Measurements from ENCODE around the gene KRT74.

Gene KRT74

GRCh38 chr12:52611080-52611468 is 37.4 kb upstream of the KRT74 start:
- Histone ChIP-seq H3K27me3 (ENCODE audit: control insufficient read depth in 3 of 3, insufficient read depth in 3 of 3, low read depth in 1 of 3, low read length in 3 of 3) (peaks cover 0 to 12% (median 0%) of the 10 kb centered on the region in 3 experiments), H3K9me3 (replicated peaks in 1 of 2; ENCODE audit: control insufficient read depth in 2 of 2, insufficient read depth in 1 of 2, low read depth in 1 of 2, low read length in 2 of 2) (no peaks in the 10 kb centered on the region), H2BK5ac (ENCODE audit: low read length) (no peak overlapping the region), H3K27ac (replicated peaks; ENCODE audit: low read length) (no peak overlapping the region), H3K79me1 (ENCODE audit: low read depth, low read length) (no peaks in the 10 kb centered on the region), H3K4me2 (ENCODE audit: insufficient read depth, low read length, poor library complexity, severe bottlenecking) (no peak overlapping the region), H4K91ac (ENCODE audit: low read depth, low read length, poor library complexity) (no peak overlapping the region), H3K18ac (ENCODE audit: low read length) (no peak overlapping the region), H3K36me3 (replicated peaks in 1 of 2; ENCODE audit: control insufficient read depth in 2 of 2, insufficient read depth in 2 of 2, low read length in 2 of 2) (no peaks in the 10 kb centered on the region), H3K4ac (ENCODE audit: low read length) (no peak overlapping the region), H2BK12ac (ENCODE audit: low read length) (no peak overlapping the region), H2AFZ (ENCODE audit: low read length) (no peak overlapping the region), H3K14ac (ENCODE audit: low read length) (no peak overlapping the region), H3K4me3 (ENCODE audit: low read length in 2 of 2) (no peak overlapping the region), H3K23ac (ENCODE audit: low read depth, low read length, poor library complexity) (no peak overlapping the region), H3K4me1 (ENCODE audit: control insufficient read depth in 2 of 2, insufficient read depth in 1 of 2, low read depth in 1 of 2, low read length in 2 of 2) (no peaks in the 10 kb centered on the region), H3K9ac (ENCODE audit: low read depth, low read length, poor library complexity) (no peak overlapping the region), H4K8ac (ENCODE audit: low read depth, low read length) (no peak overlapping the region), H2AK5ac (ENCODE audit: low read depth, low read length) (no peak overlapping the region), H2BK15ac (ENCODE audit: low read length) (no peak overlapping the region), H2BK120ac (ENCODE audit: low read depth, low read length) (no peak overlapping the region)
- WGBS, 2 donors (ENCODE audit: extremely low coverage in 2 of 2, insufficient read length in 2 of 2, insufficient replicate concordance in 1 of 2): no CpG with 5 or more reads among the region's 6 CpGs
- no peak for DNase-seq (ENCODE audit: low spot score)

- Histone ChIP-seq H3K4me1 (ENCODE audit: control insufficient read depth in 2 of 2, insufficient read depth in 1 of 2, low read depth in 1 of 2, low read length in 2 of 2) (no peaks in the 10 kb centered on the region), H3K27me3 (ENCODE audit: control insufficient read depth in 3 of 3, insufficient read depth in 3 of 3, low read depth in 1 of 3, low read length in 3 of 3) (peaks cover 0 to 7% (median 0%) of the 10 kb centered on the region in 3 experiments), H4K91ac (ENCODE audit: low read depth, low read length, poor library complexity) (no peak overlapping the region), H3K18ac (ENCODE audit: low read length) (no peak overlapping the region), H3K36me3 (replicated peaks in 1 of 2; ENCODE audit: control insufficient read depth in 2 of 2, insufficient read depth in 2 of 2, low read length in 2 of 2) (no peaks in the 10 kb centered on the region), H3K9me3 (replicated peaks in 1 of 2; ENCODE audit: control insufficient read depth in 2 of 2, insufficient read depth in 1 of 2, low read depth in 1 of 2, low read length in 2 of 2) (no peaks in the 10 kb centered on the region), H3K79me1 (ENCODE audit: low read depth, low read length) (no peaks in the 10 kb centered on the region), H3K4me3 (ENCODE audit: low read length in 2 of 2) (no peak overlapping the region), H3K27ac (replicated peaks; ENCODE audit: low read length) (no peak overlapping the region), H3K23ac (ENCODE audit: low read depth, low read length, poor library complexity) (no peak overlapping the region), H2AFZ (ENCODE audit: low read length) (no peak overlapping the region), H3K4me2 (ENCODE audit: insufficient read depth, low read length, poor library complexity, severe bottlenecking) (no peak overlapping the region), H2BK12ac (ENCODE audit: low read length) (no peak overlapping the region), H2BK120ac (ENCODE audit: low read depth, low read length) (no peak overlapping the region), H3K14ac (ENCODE audit: low read length) (no peak overlapping the region), H2BK15ac (ENCODE audit: low read length) (no peak overlapping the region), H4K8ac (ENCODE audit: low read depth, low read length) (no peak overlapping the region), H2AK5ac (ENCODE audit: low read depth, low read length) (no peak overlapping the region), H3K9ac (ENCODE audit: low read depth, low read length, poor library complexity) (no peak overlapping the region), H2BK5ac (ENCODE audit: low read length) (no peak overlapping the region), H3K4ac (ENCODE audit: low read length) (no peak overlapping the region)
- WGBS, 2 donors (ENCODE audit: extremely low coverage in 2 of 2, insufficient read length in 2 of 2, insufficient replicate concordance in 1 of 2): no CpG with 5 or more reads among the region's 8 CpGs
- no peak for DNase-seq (ENCODE audit: low spot score)
Observed at GRCh38 chr12:52608826-52609630, 35.4 kb upstream of the KRT74 start.

- Histone ChIP-seq H2BK5ac (ENCODE audit: low read length) (no peak overlapping the region), H4K91ac (ENCODE audit: low read depth, low read length, poor library complexity) (no peak overlapping the region), H3K14ac (ENCODE audit: low read length) (no peak overlapping the region), H2AK5ac (ENCODE audit: low read depth, low read length) (no peak overlapping the region), H3K23ac (ENCODE audit: low read depth, low read length, poor library complexity) (no peak overlapping the region), H3K4ac (ENCODE audit: low read length) (no peak overlapping the region), H2BK120ac (ENCODE audit: low read depth, low read length) (no peak overlapping the region), H3K27me3 (ENCODE audit: control insufficient read depth in 3 of 3, insufficient read depth in 3 of 3, low read depth in 1 of 3, low read length in 3 of 3) (peaks cover 0 to 5% (median 0%) of the 10 kb centered on the region in 3 experiments), H2BK15ac (ENCODE audit: low read length) (no peak overlapping the region), H3K4me2 (ENCODE audit: insufficient read depth, low read length, poor library complexity, severe bottlenecking) (no peak overlapping the region), H2AFZ (ENCODE audit: low read length) (no peak overlapping the region), H3K18ac (ENCODE audit: low read length) (no peak overlapping the region), H2BK12ac (ENCODE audit: low read length) (peak overlapping the region; percentile 44), H3K4me3 (ENCODE audit: low read length in 2 of 2) (no peak overlapping the region), H3K27ac (replicated peaks; ENCODE audit: low read length) (no peak overlapping the region), H3K79me1 (ENCODE audit: low read depth, low read length) (no peaks in the 10 kb centered on the region), H4K8ac (ENCODE audit: low read depth, low read length) (no peak overlapping the region), H3K4me1 (ENCODE audit: control insufficient read depth in 2 of 2, insufficient read depth in 1 of 2, low read depth in 1 of 2, low read length in 2 of 2) (no peaks in the 10 kb centered on the region), H3K9ac (ENCODE audit: low read depth, low read length, poor library complexity) (no peak overlapping the region), H3K36me3 (replicated peaks in 1 of 2; ENCODE audit: control insufficient read depth in 2 of 2, insufficient read depth in 2 of 2, low read length in 2 of 2) (no peaks in the 10 kb centered on the region), H3K9me3 (replicated peaks in 1 of 2; ENCODE audit: control insufficient read depth in 2 of 2, insufficient read depth in 1 of 2, low read depth in 1 of 2, low read length in 2 of 2) (no peaks in the 10 kb centered on the region)
- WGBS, 2 donors (ENCODE audit: extremely low coverage in 2 of 2, insufficient read length in 2 of 2, insufficient replicate concordance in 1 of 2): no CpG with 5 or more reads among the region's 6 CpGs
- DNase-seq (ENCODE audit: low spot score): no peak
Observed at GRCh38 chr12:52608161-52608560, 34.5 kb upstream of the KRT74 start.

- no peaks in the 10 kb centered on the region for H3K36me3 ChIP-seq (replicated peaks in 1 of 2; ENCODE audit: control insufficient read depth in 2 of 2, insufficient read depth in 2 of 2, low read length in 2 of 2)
- no peak overlapping the region for H2BK5ac ChIP-seq (ENCODE audit: low read length)
- DNase-seq (ENCODE audit: low spot score): no peak
- no peak overlapping the region for H2AK5ac ChIP-seq (ENCODE audit: low read depth, low read length)
- H2AFZ ChIP-seq (ENCODE audit: low read length): no peak overlapping the region
- no peak overlapping the region for H4K91ac ChIP-seq (ENCODE audit: low read depth, low read length, poor library complexity)
- H3K79me1 ChIP-seq (ENCODE audit: low read depth, low read length): no peaks in the 10 kb centered on the region
- no peak overlapping the region for H2BK120ac ChIP-seq (ENCODE audit: low read depth, low read length)
- H2BK15ac ChIP-seq (ENCODE audit: low read length): no peak overlapping the region
- no peaks in the 10 kb centered on the region for H3K4me1 ChIP-seq (ENCODE audit: control insufficient read depth in 2 of 2, insufficient read depth in 1 of 2, low read depth in 1 of 2, low read length in 2 of 2)
- H3K27me3 ChIP-seq (ENCODE audit: control insufficient read depth in 3 of 3, insufficient read depth in 3 of 3, low read depth in 1 of 3, low read length in 3 of 3): peaks cover 0 to 5% (median 0%) of the 10 kb centered on the region in 3 experiments
- H4K8ac ChIP-seq (ENCODE audit: low read depth, low read length): no peak overlapping the region
- H3K4me3 ChIP-seq (ENCODE audit: low read length in 2 of 2): no peak overlapping the region
- H3K9me3 ChIP-seq (replicated peaks in 1 of 2; ENCODE audit: control insufficient read depth in 2 of 2, insufficient read depth in 1 of 2, low read depth in 1 of 2, low read length in 2 of 2): no peaks in the 10 kb centered on the region
- H3K4ac ChIP-seq (ENCODE audit: low read length): no peak overlapping the region
- H3K4me2 ChIP-seq (ENCODE audit: insufficient read depth, low read length, poor library complexity, severe bottlenecking): no peak overlapping the region
- no CpG with 5 or more reads among the region's 1 CpG for WGBS, 2 donors (ENCODE audit: extremely low coverage in 2 of 2, insufficient read length in 2 of 2, insufficient replicate concordance in 1 of 2)
- H3K14ac ChIP-seq (ENCODE audit: low read length): no peak overlapping the region
- no peak overlapping the region for H3K23ac ChIP-seq (ENCODE audit: low read depth, low read length, poor library complexity)
- no peak overlapping the region for H3K9ac ChIP-seq (ENCODE audit: low read depth, low read length, poor library complexity)
- H2BK12ac ChIP-seq (ENCODE audit: low read length): no peak overlapping the region
- no peak overlapping the region for H3K18ac ChIP-seq (ENCODE audit: low read length)
- H3K27ac ChIP-seq (replicated peaks; ENCODE audit: low read length): no peak overlapping the region
Observed at GRCh38 chr12:52607314-52607713, 33.7 kb upstream of the KRT74 start.
